ENCODE measurements around the gene STK32C. TPM values are rescaled to one million over a fixed set of nuclear protein-coding genes. Genes with fewer than 3 reads are reported as not detected.
A peak's percentile ranks its signal among the peaks of the same experiment; 100 is the strongest.

Gene STK32C
- polyA plus RNA-seq, 2 of the 4 experiments (the other 2 are of a cell fraction), result 29.9 to 43.6 TPM

DNA sequence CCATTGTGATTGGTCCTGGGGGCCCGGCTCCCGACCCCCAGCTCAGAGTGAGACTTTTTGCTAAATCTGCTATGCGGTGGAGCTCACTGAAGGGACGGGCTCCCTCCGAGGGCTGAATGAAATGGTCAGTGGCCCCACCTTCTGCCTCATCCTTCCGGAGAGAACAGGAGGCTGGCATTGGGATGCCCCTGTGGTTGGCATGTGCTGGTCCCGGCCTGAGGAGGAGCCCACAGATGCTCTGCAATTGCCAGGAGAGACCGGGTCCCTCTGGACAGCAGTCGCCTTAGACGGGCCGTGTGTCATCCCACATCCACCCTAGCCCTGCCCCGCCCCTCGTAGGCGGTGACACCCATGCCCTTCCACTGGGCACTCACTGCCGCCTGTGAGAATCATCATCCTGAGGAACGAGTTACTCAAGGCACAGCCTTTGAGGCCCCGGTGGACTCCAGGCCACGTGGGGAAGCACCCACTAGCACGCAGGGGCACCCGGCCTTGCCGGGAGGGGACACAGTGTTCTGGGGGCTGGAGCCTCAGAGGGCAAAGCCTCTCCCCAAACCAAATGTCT is 142.3 kb downstream of the STK32C start:
- ATAC-seq (no peak), FAIRE-seq (no peak)
- no peak overlapping the region for H3K4me2 ChIP-seq

DNA sequence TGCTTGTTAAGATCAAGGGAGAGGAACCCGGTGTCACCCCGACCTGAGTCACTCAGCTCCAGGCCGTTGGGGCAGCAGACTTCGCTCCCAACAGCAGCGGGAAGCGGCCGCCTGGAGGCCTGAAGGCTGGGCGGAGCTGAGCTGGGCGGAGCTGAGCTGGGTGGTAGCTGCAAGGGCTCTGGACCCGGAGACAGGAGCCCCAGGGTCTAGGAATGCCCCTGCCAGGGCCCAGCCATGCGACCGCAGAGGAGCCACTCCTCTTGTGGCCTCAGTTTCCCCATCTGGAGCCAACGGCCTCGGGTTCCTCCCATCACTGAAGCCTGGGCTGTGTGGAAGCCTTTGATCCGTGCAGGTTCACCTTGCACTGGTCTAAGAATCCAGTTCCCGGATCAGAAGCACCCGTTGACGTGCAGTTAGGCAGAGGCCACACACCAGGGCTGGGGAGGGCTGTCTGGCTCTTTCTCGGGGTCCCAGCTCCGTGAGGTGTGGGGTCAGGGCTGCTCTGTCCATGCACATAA is 142.9 kb downstream of the STK32C start:
- ATAC-seq (peak in 1 of 2 experiments; percentile 58; a peak in 3 of 6 replicates), FAIRE-seq (no peak), DNase-seq (ENCODE audit: low read depth in 1 of 2, low spot score in 1 of 2) (no peak)
- POLR2A ChIA-PET, result no interaction called here
- Histone ChIP-seq H3K9me3 (no peaks in the 10 kb centered on the region), H3K27ac (no peak overlapping the region), H3K4me1 (peaks cover 14% of the 10 kb centered on the region; the same call in 2 of the 3 replicates), H3K4me2 (0 out of 3 replicates have a peak overlapping the region, but pooled peaks have one; percentile 12), H3K4me3 (no peak overlapping the region)
- WGBS (ENCODE audit: missing lambda C conversion rate), result 65% methylated on average over 17 of the region's 20 CpGs
- CTCF ChIA-PET, result interaction anchor here (1.5 to 1.8 kb wide), 2 partner anchors 14 to 142 kb away, joined by 3 to 5 read pairs; no protein-coding TSS in a partner anchor
- TF ChIP-seq JUNB (IDR thresholded peaks at IDR 0.05) (no peak), KDM1A (IDR thresholded peaks at IDR 0.05; ENCODE audit: low read depth) (no peak), CHD2 (IDR thresholded peaks at IDR 0.05; ENCODE audit: low read length, partially characterized antibody) (no peak), EHMT2 (IDR thresholded peaks at IDR 0.05; ENCODE audit: low read depth) (no peak), ZC3H11A (IDR thresholded peaks at IDR 0.05) (no peak), SREBF2 (IDR thresholded peaks at IDR 0.05) (no peak), FOSL2 (IDR thresholded peaks at IDR 0.05) (no peak), FOSL2 (CRISPR knock-in tag; IDR thresholded peaks at IDR 0.05) (no peak), SMC3 (IDR thresholded peaks at IDR 0.05) (no peak), MAFK (IDR thresholded peaks at IDR 0.05; ENCODE audit: partially characterized antibody) (no peak), PHF8 (IDR thresholded peaks at IDR 0.05; ENCODE audit: borderline replicate concordance, low read depth) (no peak), HOXA7 (CRISPR knock-in tag; IDR thresholded peaks at IDR 0.05) (no peak), ZSCAN20 (CRISPR knock-in tag; IDR thresholded peaks at IDR 0.05) (no peak)
- TF ChIP-seq, protein P1, sequence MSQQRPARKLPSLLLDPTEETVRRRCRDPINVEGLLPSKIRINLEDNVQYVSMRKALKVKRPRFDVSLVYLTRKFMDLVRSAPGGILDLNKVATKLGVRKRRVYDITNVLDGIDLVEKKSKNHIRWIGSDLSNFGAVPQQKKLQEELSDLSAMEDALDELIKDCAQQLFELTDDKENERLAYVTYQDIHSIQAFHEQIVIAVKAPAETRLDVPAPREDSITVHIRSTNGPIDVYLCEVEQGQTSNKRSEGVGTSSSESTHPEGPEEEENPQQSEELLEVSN (IDR thresholded peaks at IDR 0.05; ENCODE audit: borderline replicate concordance, low read depth), result no peak
- TF ChIP-seq, protein P2, sequence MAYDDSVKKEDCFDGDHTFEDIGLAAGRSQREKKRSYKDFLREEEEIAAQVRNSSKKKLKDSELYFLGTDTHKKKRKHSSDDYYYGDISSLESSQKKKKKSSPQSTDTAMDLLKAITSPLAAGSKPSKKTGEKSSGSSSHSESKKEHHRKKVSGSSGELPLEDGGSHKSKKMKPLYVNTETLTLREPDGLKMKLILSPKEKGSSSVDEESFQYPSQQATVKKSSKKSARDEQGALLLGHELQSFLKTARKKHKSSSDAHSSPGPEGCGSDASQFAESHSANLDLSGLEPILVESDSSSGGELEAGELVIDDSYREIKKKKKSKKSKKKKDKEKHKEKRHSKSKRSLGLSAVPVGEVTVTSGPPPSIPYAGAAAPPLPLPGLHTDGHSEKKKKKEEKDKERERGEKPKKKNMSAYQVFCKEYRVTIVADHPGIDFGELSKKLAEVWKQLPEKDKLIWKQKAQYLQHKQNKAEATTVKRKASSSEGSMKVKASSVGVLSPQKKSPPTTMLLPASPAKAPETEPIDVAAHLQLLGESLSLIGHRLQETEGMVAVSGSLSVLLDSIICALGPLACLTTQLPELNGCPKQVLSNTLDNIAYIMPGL (CRISPR knock-in tag; IDR thresholded peaks at IDR 0.05; ENCODE audit: borderline replicate concordance), result no peak
- TF ChIP-seq, protein P3, sequence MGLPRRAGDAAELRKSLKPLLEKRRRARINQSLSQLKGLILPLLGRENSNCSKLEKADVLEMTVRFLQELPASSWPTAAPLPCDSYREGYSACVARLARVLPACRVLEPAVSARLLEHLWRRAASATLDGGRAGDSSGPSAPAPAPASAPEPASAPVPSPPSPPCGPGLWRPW (IDR thresholded peaks at IDR 0.05), result no peak

More for the DNA sequence above, 142.3 kb downstream of the STK32C start:
- ChIA-PET CTCF (interaction anchor here (1.8 kb wide), 1 partner anchor 143 kb away, joined by 3 read pairs; no protein-coding TSS in a partner anchor), POLR2A (no interaction called here)
- DNase-seq (ENCODE audit: low read depth in 1 of 2, low spot score in 1 of 2), result no peak
- H3K9me3 ChIP-seq, result no peaks in the 10 kb centered on the region
- H3K4me3 ChIP-seq, result no peak overlapping the region
- H3K4me1 ChIP-seq, result peaks cover 14% of the 10 kb centered on the region; the same call in 2 of the 3 replicates
- H3K27ac ChIP-seq, result no peak overlapping the region
- WGBS (ENCODE audit: missing lambda C conversion rate), result 85% methylated on average over 18 of the region's 21 CpGs
- TF ChIP-seq, protein P2 (CRISPR knock-in tag; IDR thresholded peaks at IDR 0.05; ENCODE audit: borderline replicate concordance), result no peak
- TF ChIP-seq ZC3H11A (IDR thresholded peaks at IDR 0.05) (no peak), GATA3 (IDR thresholded peaks at IDR 0.05; ENCODE audit: borderline replicate concordance) (no peak), RARB (CRISPR knock-in tag; IDR thresholded peaks at IDR 0.05) (no peak), CBX2 (IDR thresholded peaks at IDR 0.05; ENCODE audit: borderline replicate concordance, low read depth) (no peak), CEBPB (IDR thresholded peaks at IDR 0.05) (no peak), BHLHE40 (IDR thresholded peaks at IDR 0.05; ENCODE audit: low read depth, low read length) (no peak)
- TF ChIP-seq, protein P3 (IDR thresholded peaks at IDR 0.05), result no peak

Data from A549 (cell line).